ENCODE measurements around the gene TASOR. TPM values are rescaled to one million over a fixed set of nuclear protein-coding genes. Genes with fewer than 3 reads are reported as not detected.

TASOR gene
- total RNA-seq, 1 donor from 2014 or later = 25.8 TPM

- intact Hi-C loops (cut with micrococcal nuclease) = no loop called here
- no peak for DNase-seq
- H3K4me1 ChIP-seq = peaks cover 45% of the 10 kb centered on the region
- H3K36me3 ChIP-seq = no peaks in the 10 kb centered on the region
- peak overlapping the region; percentile 98 for H3K4me3 ChIP-seq
- no peak for TF ChIP-seq CTCF (IDR thresholded peaks at IDR 0.05; ENCODE audit: borderline replicate concordance)
- H3K27me3 ChIP-seq (ENCODE audit: low read depth) = no peaks in the 10 kb centered on the region
- H3K9me3 ChIP-seq (replicated peaks) = no peaks in the 10 kb centered on the region
- H3K27ac ChIP-seq (replicated peaks) = peak overlapping the region; percentile 100
Observed at GRCh38 chr3:56681984-56682461, 1.0 kb downstream of the TASOR start.

DNA sequence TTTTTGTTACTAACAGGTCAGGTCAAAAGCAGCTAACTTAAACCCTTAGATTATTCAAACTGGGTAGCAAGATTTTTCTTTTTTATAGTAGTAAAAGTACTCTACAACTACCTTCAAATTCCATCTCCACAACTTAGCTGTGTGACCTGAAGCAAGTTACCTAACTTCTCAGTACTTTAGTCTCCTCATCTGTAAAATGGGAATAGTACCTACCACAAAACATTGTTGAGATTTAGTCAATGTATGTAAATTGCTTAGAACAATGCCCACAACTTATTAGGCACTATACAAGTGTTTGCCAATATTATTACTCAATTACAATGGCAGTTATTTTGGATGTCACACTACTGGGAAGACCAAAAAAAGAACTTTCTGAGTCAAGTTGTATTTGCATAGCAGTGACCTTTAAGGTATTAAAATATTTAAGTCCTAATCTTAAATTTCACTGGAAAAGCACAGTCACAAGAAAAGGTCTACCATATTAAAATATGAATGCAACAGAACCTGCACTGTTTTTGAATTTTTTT is 2.9 kb downstream of the TASOR start:
- no peaks in the 10 kb centered on the region for H3K27me3 ChIP-seq (ENCODE audit: low read depth)
- no peak overlapping the region for H3K4me3 ChIP-seq
- no peaks in the 10 kb centered on the region for H3K36me3 ChIP-seq
- H3K27ac ChIP-seq (replicated peaks) = no peak overlapping the region
- H3K4me1 ChIP-seq = peaks cover 53% of the 10 kb centered on the region
- TF ChIP-seq CTCF (IDR thresholded peaks at IDR 0.05; ENCODE audit: borderline replicate concordance) = no peak
- no peak for DNase-seq
- H3K9me3 ChIP-seq (replicated peaks) = no peaks in the 10 kb centered on the region
- intact Hi-C loops (cut with micrococcal nuclease) = no loop called here

DNA sequence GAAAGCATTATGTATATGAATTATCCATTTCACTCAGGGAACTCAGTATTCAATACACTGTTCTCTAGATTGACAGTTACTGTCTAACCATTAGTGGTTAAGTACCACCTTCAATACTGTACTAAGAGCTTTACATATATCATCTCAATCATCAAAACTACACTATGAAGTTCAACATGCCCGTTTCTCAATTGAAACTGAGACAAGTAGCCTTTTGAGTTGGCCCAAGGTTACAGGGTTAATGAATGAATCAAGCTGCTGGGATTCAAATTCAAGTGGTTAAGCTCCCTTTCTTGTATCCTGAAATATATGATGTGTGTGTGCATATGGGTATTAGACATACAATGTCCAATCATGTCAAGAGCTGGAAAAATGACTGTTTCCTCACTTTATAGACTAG is 5.8 kb downstream of the TASOR start:
- Histone ChIP-seq H3K27me3 (ENCODE audit: low read depth) (no peaks in the 10 kb centered on the region), H3K4me3 (no peak overlapping the region), H3K27ac (replicated peaks) (no peak overlapping the region), H3K36me3 (peaks cover 10% of the 10 kb centered on the region), H3K9me3 (replicated peaks) (no peaks in the 10 kb centered on the region), H3K4me1 (peaks cover 40% of the 10 kb centered on the region)
- no peak for DNase-seq
- intact Hi-C loops (cut with micrococcal nuclease) = no loop called here
- TF ChIP-seq CTCF (IDR thresholded peaks at IDR 0.05; ENCODE audit: borderline replicate concordance) = no peak

DNA sequence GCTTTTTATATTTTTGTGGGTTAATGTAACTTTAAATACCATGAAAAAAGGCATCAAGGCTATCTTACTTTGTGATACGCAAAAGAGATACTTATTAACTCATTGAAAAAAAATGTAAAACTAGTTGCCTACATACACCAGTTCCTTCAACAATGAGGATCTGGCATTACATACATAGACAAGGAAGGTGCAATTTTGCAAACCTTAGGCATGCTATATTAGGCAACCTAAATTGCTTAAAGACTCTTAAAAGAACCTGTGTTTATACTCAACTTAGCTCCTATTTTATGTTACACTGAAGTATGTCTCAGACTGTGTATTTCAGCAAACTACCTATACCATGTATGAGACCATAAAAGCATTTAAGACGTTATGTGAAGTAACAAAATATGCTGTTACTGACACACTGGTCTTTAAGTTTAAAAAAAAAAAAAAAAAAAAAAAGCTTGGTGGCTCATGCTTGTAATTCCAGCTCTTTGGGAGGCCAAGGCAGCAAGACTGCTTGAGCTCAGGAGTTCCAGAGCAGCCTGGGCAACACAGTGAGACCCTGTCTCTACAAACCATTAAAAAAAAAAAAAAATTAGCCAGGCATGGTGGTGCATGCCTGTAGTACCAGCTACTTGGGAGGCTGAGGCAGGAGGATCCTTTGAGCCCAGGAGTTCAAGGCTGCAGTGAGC is 9.1 kb downstream of the TASOR start:
- TF ChIP-seq CTCF (IDR thresholded peaks at IDR 0.05; ENCODE audit: borderline replicate concordance) = no peak
- H3K9me3 ChIP-seq (replicated peaks) = no peaks in the 10 kb centered on the region
- intact Hi-C loops (cut with micrococcal nuclease) = no loop called here
- H3K27ac ChIP-seq (replicated peaks) = no peak overlapping the region
- H3K4me1 ChIP-seq = peaks cover 14% of the 10 kb centered on the region
- no peak for DNase-seq
- H3K36me3 ChIP-seq = peaks cover 42% of the 10 kb centered on the region
- H3K4me3 ChIP-seq = no peak overlapping the region
- H3K27me3 ChIP-seq (ENCODE audit: low read depth) = no peaks in the 10 kb centered on the region

DNA sequence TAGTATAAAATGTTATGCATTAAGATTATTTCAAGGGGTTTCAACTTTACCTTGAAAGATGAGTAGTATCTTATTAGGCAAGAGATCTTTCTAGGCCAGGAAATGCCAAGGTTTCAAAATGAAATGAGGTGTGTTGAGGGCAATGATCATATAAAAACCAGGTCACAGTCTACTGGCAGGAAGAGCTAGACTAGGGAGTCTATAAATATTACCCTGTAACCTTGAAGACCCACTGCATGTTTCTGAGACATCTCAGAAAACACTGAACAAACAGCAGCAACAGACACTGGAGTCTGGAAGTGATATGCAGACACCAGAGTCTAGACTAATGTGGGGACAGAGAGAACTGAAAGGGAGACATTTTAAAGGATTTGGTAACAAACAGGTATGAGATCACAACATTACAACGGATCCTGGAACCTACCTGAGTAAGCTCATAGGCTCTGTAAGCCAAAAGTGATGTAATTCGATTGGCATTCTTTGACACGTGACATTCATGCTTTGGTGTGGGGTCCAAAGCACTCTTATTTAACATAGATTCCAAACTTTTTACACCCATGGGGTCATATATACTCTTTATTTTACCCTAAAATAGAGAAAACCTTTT is 15.0 kb downstream of the TASOR start:
- no peak for TF ChIP-seq CTCF (IDR thresholded peaks at IDR 0.05; ENCODE audit: borderline replicate concordance)
- Histone ChIP-seq H3K4me1 (no peaks in the 10 kb centered on the region), H3K27ac (replicated peaks) (no peak overlapping the region), H3K36me3 (peaks cover 92% of the 10 kb centered on the region), H3K4me3 (no peak overlapping the region), H3K27me3 (ENCODE audit: low read depth) (no peaks in the 10 kb centered on the region), H3K9me3 (replicated peaks) (no peaks in the 10 kb centered on the region)
- DNase-seq = no peak
- intact Hi-C loops (cut with micrococcal nuclease) = no loop called here

Data from left ventricle myocardium inferior (tissue), 1 donor.